B cell (primary cell): ENCODE results near the gene PGA4. TPM values are rescaled to one million over a fixed set of nuclear protein-coding genes. Genes with fewer than 3 reads are reported as not detected.

Source experiments
- ATAC-seq: fragments of 200-7000 bp; cut with Tn5 transposase; one replicate; pipeline ENCODE4 v1.10.0; 2021; ENCODE audit warnings: low read depth, mild to moderate bottlenecking, moderate number of reproducible peaks, moderate library complexity
- CTCF ChIA-PET: fragments of 350-600 bp; sonication (Branson Sonifier 250); formaldehyde crosslinking; loops from one replicate; lab custom pipeline; 2021; ENCODE audit warnings: antibody characterized with exemption, inconsistent platforms; lab: Charles Lee
- POLR2A ChIA-PET: fragments of 350-600 bp; sonication (Branson Sonifier 250); formaldehyde crosslinking; loops from one replicate; lab custom pipeline; 2021; ENCODE audit warnings: antibody characterized with exemption; lab: Charles Lee
- DNase-seq: peaks from one replicate; pipeline ENCODE4 v3.0.0; 2013
- H2AFZ ChIP-seq: 2 replicates; pipeline ENCODE4 v1.6.1; 2012; ENCODE audit warnings: mild to moderate bottlenecking, low read depth, low read length; ENCODE audit not compliant: insufficient read depth, poor library complexity, severe bottlenecking
- H3K27ac ChIP-seq, 2 donors: 1 replicate in 1 of 2; 2 replicates in 1 of 2; pipeline ENCODE4 v1.5.1; 2012 to 2013; ENCODE audit warnings: low read length in 2 of 2, mild to moderate bottlenecking in 2 of 2, moderate library complexity in 1 of 2
- H3K27me3 ChIP-seq, 4 experiments: fragments of 200-600 bp in 1 of 4; sonication (generic) in 1 of 4; replicated peaks in 1 of 4; 1 replicate in 2 of 4; 2 replicates in 2 of 4; pipeline versions ENCODE4 v1.6.1 to v1.7.0; 2013 to 2016; ENCODE audit warnings: low read length in 3 of 4, mild to moderate bottlenecking in 2 of 4, mixed read lengths in 1 of 4, moderate library complexity in 1 of 4; ENCODE audit not compliant: insufficient read depth in 4 of 4, control insufficient read depth in 3 of 4; ENCODE audit errors: control extremely low read depth in 1 of 4
- H3K36me3 ChIP-seq, 2 experiments: replicated peaks in 1 of 2; 1 replicate in 1 of 2; 2 replicates in 1 of 2; pipeline versions ENCODE4 v1.6.1 to v1.7.1; 2013; ENCODE audit warnings: low read length in 1 of 2; ENCODE audit not compliant: insufficient read depth in 2 of 2, control insufficient read depth in 1 of 2; ENCODE audit errors: control extremely low read depth in 1 of 2, extremely low read depth in 1 of 2
- H3K4me1 ChIP-seq, 2 donors: fragments of 200-600 bp in 1 of 2; sonication (generic) in 1 of 2; 1 replicate in 1 of 2; 2 replicates in 1 of 2; pipeline versions ENCODE4 v1.5.1 to v1.6.1; 2013 to 2017; ENCODE audit warnings: low read length in 2 of 2; ENCODE audit not compliant: control insufficient read depth in 2 of 2, insufficient read depth in 2 of 2
- H3K4me2 ChIP-seq: replicated peaks from 2 replicates; pipeline ENCODE3; 2012; ENCODE audit warnings: mild to moderate bottlenecking, low read depth, low read length; ENCODE audit not compliant: poor library complexity, severe bottlenecking
- H3K4me3 ChIP-seq, 5 experiments: fragments of 200-600 bp in 1 of 5; sonication (generic) in 1 of 5; 1 replicate in 3 of 5; 2 replicates in 2 of 5; pipeline versions ENCODE4 v1.5.1 to v1.7.0; 2011 to 2016; ENCODE audit warnings: low read length in 4 of 5, mild to moderate bottlenecking in 4 of 5, low read depth in 2 of 5, control low read depth in 1 of 5, moderate library complexity in 1 of 5; ENCODE audit not compliant: insufficient read depth in 1 of 5; ENCODE audit errors: control extremely low read depth in 1 of 5, extremely low read depth in 1 of 5
- H3K79me2 ChIP-seq: fragments of 200-600 bp; sonication (generic); one replicate; pipeline ENCODE4 v1.6.0; 2016; ENCODE audit warnings: low read length; ENCODE audit not compliant: control insufficient read depth, insufficient read depth
- H3K9ac ChIP-seq: fragments of 200-600 bp; sonication (generic); 2 replicates; pipeline ENCODE4 v1.6.1; 2017; ENCODE audit warnings: mild to moderate bottlenecking, low read length, moderate library complexity
- H3K9me3 ChIP-seq, 3 donors: one replicate each; pipeline versions ENCODE4 v1.6.1 to v1.7.1; 2013; ENCODE audit warnings: low read length in 2 of 3; ENCODE audit not compliant: control insufficient read depth in 2 of 3, insufficient read depth in 1 of 3; ENCODE audit errors: control extremely low read depth in 1 of 3
- H4K20me1 ChIP-seq: 2 replicates; pipeline ENCODE4 v1.6.0; 2012; ENCODE audit warnings: mild to moderate bottlenecking, low read length; ENCODE audit not compliant: insufficient read depth, control insufficient read depth, poor library complexity, severe bottlenecking
- H3K27ac Mint-ChIP-seq: one replicate; pipeline ENCODE4 v1.8.0; 2021; ENCODE audit warnings: mixed read lengths
- H3K27me3 Mint-ChIP-seq: one replicate; pipeline ENCODE4 v1.8.0; 2021; ENCODE audit warnings: mixed read lengths
- H3K4me1 Mint-ChIP-seq: one replicate; pipeline ENCODE4 v1.8.0; 2021; ENCODE audit warnings: mixed read lengths
- H3K4me3 Mint-ChIP-seq: one replicate; pipeline ENCODE4 v1.8.0; 2021; ENCODE audit warnings: mixed read lengths
- H3K9me3 Mint-ChIP-seq: one replicate; pipeline ENCODE4 v1.8.0; 2022; ENCODE audit warnings: mixed read lengths; ENCODE audit not compliant: insufficient read depth
- CTCF ChIP-seq: fragments of 200-600 bp; IDR thresholded peaks from one replicate; pipeline ENCODE4 v1.8.0; 2022; ENCODE audit warnings: antibody characterized with exemption, mild to moderate bottlenecking
- EZH2 ChIP-seq: IDR thresholded peaks from 2 replicates; pipeline ENCODE4 v1.6.1; 2012; ENCODE audit warnings: borderline replicate concordance, low read depth, mild to moderate bottlenecking, moderate library complexity, low read length; ENCODE audit not compliant: insufficient read depth, poor library complexity, severe bottlenecking
- WGBS: methylation state at CpG from one replicate; pipeline ENCODE4 v1.1.5; 2013; ENCODE audit warnings: missing lambda C conversion rate; ENCODE audit not compliant: insufficient coverage; 5-methylcytosine and 5-hydroxymethylcytosine counted together
- intact Hi-C: fragments of 100-400 bp; cut with micrococcal nuclease; formaldehyde crosslinking; loops from one replicate; pipeline ENCODE4 v1.10.0; 2022
- polyA plus RNA-seq: library from polyadenylated mRNA; depleted of rRNA; stranded (reverse); fragments of >200 nt; gene quantifications from 2 replicates; pipeline ENCODE4 v1.2.3, GENCODE V29; 2012
- total RNA-seq, 2 donors: library from RNA; stranded (reverse); fragments of 120-200 nt in 1 of 2; gene quantifications; 1 replicate in 1 of 2; 2 replicates in 1 of 2; pipeline versions ENCODE4 v1.2.3 to v1.2.4, GENCODE V29; 2013 to 2022

The PGA4 gene
- total and polyA plus RNA-seq, 2 donors (not counting 1 experiment from before 2014, with no cell fraction given) = not detected

- no peaks in the 10 kb centered on the region for H3K4me1 Mint-ChIP-seq
- Histone ChIP-seq H4K20me1 (no peaks in the 10 kb centered on the region), H3K4me3 (no peak overlapping the region), H3K4me2 (no peak overlapping the region), H2AFZ (no peak overlapping the region), H3K27ac (no peak overlapping the region), H3K4me1 (no peaks in the 10 kb centered on the region), H3K36me3 (no peaks in the 10 kb centered on the region), H3K79me2 (no peaks in the 10 kb centered on the region), H3K9ac (no peak overlapping the region), H3K27me3 (no peaks in the 10 kb centered on the region), H3K9me3 (peaks cover 0 to 4% (median 0%) of the 10 kb centered on the region in 3 donors)
- H3K27me3 Mint-ChIP-seq = no peaks in the 10 kb centered on the region
- intact Hi-C loops = no loop called here
- ATAC-seq (no peak), DNase-seq (no peak)
- WGBS = 91% methylated on average over 7 of the region's 12 CpGs
- H3K4me3 Mint-ChIP-seq = no peak overlapping the region
- H3K27ac Mint-ChIP-seq = no peak overlapping the region
- POLR2A ChIA-PET = no interaction called here
- CTCF ChIA-PET = no interaction called here
- H3K9me3 Mint-ChIP-seq = no peaks in the 10 kb centered on the region
- TF ChIP-seq CTCF = no peak
- no peak for TF ChIP-seq EZH2
Measured at GRCh38 chr11:61279934-61280659, 58.0 kb downstream of the PGA4 start.

- Histone ChIP-seq H3K9ac (no peak overlapping the region), H3K27me3 (no peaks in the 10 kb centered on the region), H3K79me2 (no peaks in the 10 kb centered on the region), H3K4me1 (no peaks in the 10 kb centered on the region), H3K4me2 (no peak overlapping the region), H3K36me3 (no peaks in the 10 kb centered on the region), H3K4me3 (no peak overlapping the region), H2AFZ (no peak overlapping the region), H3K9me3 (peaks cover 0 to 4% (median 0%) of the 10 kb centered on the region in 3 donors), H4K20me1 (no peaks in the 10 kb centered on the region), H3K27ac (no peak overlapping the region)
- CTCF ChIA-PET = no interaction called here
- Mint-ChIP-seq H3K27me3 (no peaks in the 10 kb centered on the region), H3K9me3 (no peaks in the 10 kb centered on the region), H3K4me1 (no peaks in the 10 kb centered on the region), H3K27ac (no peak overlapping the region), H3K4me3 (no peak overlapping the region)
- 98% methylated on average over 19 of the region's 20 CpGs for WGBS
- DNase-seq (no peak), ATAC-seq (no peak)
- TF ChIP-seq CTCF (no peak), EZH2 (no peak)
- POLR2A ChIA-PET = no interaction called here
- intact Hi-C loops = no loop called here
Measured at GRCh38 chr11:61280883-61281580, 58.9 kb downstream of the PGA4 start.
